Muscle of leg (tissue), 11 donors: Measurements from ENCODE around the gene COP1. TPM values are rescaled to one million over a fixed set of nuclear protein-coding genes. Genes with fewer than 3 reads are reported as not detected.
A peak's percentile ranks its signal among the peaks of the same experiment; 100 is the strongest.

Experiments used
- DNase-seq: peaks from one replicate; pipeline ENCODE4 v3.0.0; 2013
- H3K27ac ChIP-seq: one replicate; pipeline ENCODE4 v1.5.1; 2013; ENCODE audit warnings: mild to moderate bottlenecking, low read length, control low read depth
- H3K27me3 ChIP-seq: one replicate; pipeline ENCODE4 v1.6.1; 2013; ENCODE audit warnings: low read length; ENCODE audit not compliant: control insufficient read depth, insufficient read depth
- H3K36me3 ChIP-seq: one replicate; pipeline ENCODE4 v1.6.1; 2013; ENCODE audit warnings: low read length; ENCODE audit not compliant: control insufficient read depth, insufficient read depth
- H3K4me1 ChIP-seq: one replicate; pipeline ENCODE4 v1.6.1; 2013; ENCODE audit warnings: low read length; ENCODE audit not compliant: control insufficient read depth, insufficient read depth
- H3K4me3 ChIP-seq: one replicate; pipeline ENCODE4 v1.5.1; 2013; ENCODE audit warnings: low read length, control low read depth
- H3K9me3 ChIP-seq: replicated peaks from 2 replicates; pipeline ENCODE4 v1.6.1; 2013; ENCODE audit warnings: low read depth, low read length; ENCODE audit not compliant: control insufficient read depth
- WGBS: methylation state at CpG from one replicate; pipeline ENCODE4 v1.1.5; 2013; ENCODE audit warnings: missing lambda C conversion rate; ENCODE audit not compliant: insufficient coverage; 5-methylcytosine and 5-hydroxymethylcytosine counted together
- polyA plus RNA-seq, 8 donors: library from polyadenylated mRNA; unstranded; fragments of 120-200 nt; gene quantifications; one replicate each; pipeline versions ENCODE4 v1.2.1 to v1.2.3, GENCODE V29; 2013; ENCODE audit warnings: inconsistent platforms in 1 of 8, low replicate concordance in 1 of 8; ENCODE audit not compliant: insufficient read length in 8 of 8, insufficient read depth in 1 of 8
- total RNA-seq: library from RNA; stranded (reverse); fragments of 120-200 nt; gene quantifications from one replicate; pipeline ENCODE4 v1.2.4, GENCODE V29; 2013

COP1 gene
- total and polyA plus RNA-seq, 9 donors: 32.8 to 41.9 (median 35.5) TPM

- Histone ChIP-seq H3K4me1 (no peaks in the 10 kb centered on the region), H3K27ac (no peak overlapping the region), H3K27me3 (no peaks in the 10 kb centered on the region), H3K4me3 (no peak overlapping the region), H3K36me3 (no peaks in the 10 kb centered on the region), H3K9me3 (no peaks in the 10 kb centered on the region)
- no CpG with 5 or more reads among the region's 3 CpGs for WGBS
- no peak for DNase-seq
Measured at GRCh38 chr1:176056312-176056711, 150.8 kb downstream of the COP1 start.

GRCh38 chr1:176055398-176055797 is 151.7 kb downstream of the COP1 start:
- H3K27me3 ChIP-seq: no peaks in the 10 kb centered on the region
- no peak overlapping the region for H3K4me3 ChIP-seq
- WGBS: no CpG with 5 or more reads among the region's 1 CpG
- no peak overlapping the region for H3K27ac ChIP-seq
- no peaks in the 10 kb centered on the region for H3K9me3 ChIP-seq
- no peak for DNase-seq
- H3K36me3 ChIP-seq: no peaks in the 10 kb centered on the region
- H3K4me1 ChIP-seq: no peaks in the 10 kb centered on the region

- WGBS: 80% methylated on average over 1 of the region's 4 CpGs
Measured at GRCh38 chr1:176051902-176052518, 155.1 kb downstream of the COP1 start.

GRCh38 chr1:176051402-176051801 is 155.7 kb downstream of the COP1 start:
- WGBS: 100% methylated on average over 1 of the region's 3 CpGs
- DNase-seq: no peak
- Histone ChIP-seq H3K4me1 (no peaks in the 10 kb centered on the region), H3K4me3 (no peak overlapping the region), H3K36me3 (no peaks in the 10 kb centered on the region), H3K27ac (no peak overlapping the region), H3K9me3 (no peaks in the 10 kb centered on the region), H3K27me3 (no peaks in the 10 kb centered on the region)

More at GRCh38 chr1:176051902-176052518, 155.1 kb downstream of the COP1 start:
- Histone ChIP-seq H3K9me3 (no peaks in the 10 kb centered on the region), H3K4me1 (no peaks in the 10 kb centered on the region), H3K4me3 (no peak overlapping the region), H3K36me3 (no peaks in the 10 kb centered on the region), H3K27me3 (no peaks in the 10 kb centered on the region), H3K27ac (no peak overlapping the region)
- no peak for DNase-seq

GRCh38 chr1:176049582-176049981 is 157.5 kb downstream of the COP1 start:
- H3K4me3 ChIP-seq: no peak overlapping the region
- no peak overlapping the region for H3K27ac ChIP-seq
- H3K9me3 ChIP-seq: no peaks in the 10 kb centered on the region
- no peaks in the 10 kb centered on the region for H3K27me3 ChIP-seq
- no peaks in the 10 kb centered on the region for H3K36me3 ChIP-seq
- DNase-seq: no peak
- H3K4me1 ChIP-seq: no peaks in the 10 kb centered on the region

GRCh38 chr1:176046926-176047325 is 160.2 kb downstream of the COP1 start:
- DNase-seq: no peak
- H3K27me3 ChIP-seq: no peaks in the 10 kb centered on the region
- H3K27ac ChIP-seq: no peak overlapping the region
- H3K36me3 ChIP-seq: peaks cover 6% of the 10 kb centered on the region
- H3K4me1 ChIP-seq: no peaks in the 10 kb centered on the region
- WGBS: no CpG with 5 or more reads among the region's 3 CpGs
- H3K9me3 ChIP-seq: no peaks in the 10 kb centered on the region
- no peak overlapping the region for H3K4me3 ChIP-seq

- H3K36me3 ChIP-seq: peaks cover 18% of the 10 kb centered on the region
- H3K4me3 ChIP-seq: no peak overlapping the region
- no peaks in the 10 kb centered on the region for H3K9me3 ChIP-seq
- no peaks in the 10 kb centered on the region for H3K27me3 ChIP-seq
- no peak overlapping the region for H3K27ac ChIP-seq
- H3K4me1 ChIP-seq: no peaks in the 10 kb centered on the region
- DNase-seq: no peak
Measured at GRCh38 chr1:176043537-176043936, 163.5 kb downstream of the COP1 start.

- DNase-seq: peak; percentile 65
Measured at GRCh38 chr1:176033881-176034280, 173.2 kb downstream of the COP1 start.

GRCh38 chr1:176033474-176033873 is 173.6 kb downstream of the COP1 start:
- Histone ChIP-seq H3K9me3 (no peaks in the 10 kb centered on the region), H3K27ac (no peak overlapping the region), H3K36me3 (peaks cover 3% of the 10 kb centered on the region), H3K27me3 (no peaks in the 10 kb centered on the region), H3K4me3 (no peak overlapping the region), H3K4me1 (no peaks in the 10 kb centered on the region)
- no CpG with 5 or more reads among the region's 1 CpG for WGBS
- DNase-seq: no peak

More at GRCh38 chr1:176033881-176034280, 173.2 kb downstream of the COP1 start:
- Histone ChIP-seq H3K4me3 (no peak overlapping the region), H3K9me3 (no peaks in the 10 kb centered on the region), H3K27me3 (no peaks in the 10 kb centered on the region), H3K27ac (no peak overlapping the region), H3K4me1 (no peaks in the 10 kb centered on the region), H3K36me3 (peaks cover 3% of the 10 kb centered on the region)
- WGBS: no CpG with 5 or more reads among the region's 2 CpGs

- Histone ChIP-seq H3K4me1 (no peaks in the 10 kb centered on the region), H3K4me3 (no peak overlapping the region), H3K27ac (no peak overlapping the region), H3K27me3 (no peaks in the 10 kb centered on the region), H3K9me3 (no peaks in the 10 kb centered on the region), H3K36me3 (peaks cover 3% of the 10 kb centered on the region)
- no CpG with 5 or more reads among the region's 2 CpGs for WGBS
- no peak for DNase-seq
Measured at GRCh38 chr1:176032040-176032645, 174.9 kb downstream of the COP1 start.

GRCh38 chr1:176029609-176030008 is 177.5 kb downstream of the COP1 start:
- H3K9me3 ChIP-seq: no peaks in the 10 kb centered on the region
- WGBS: no CpG with 5 or more reads among the region's 2 CpGs
- H3K36me3 ChIP-seq: peaks cover 3% of the 10 kb centered on the region
- H3K27ac ChIP-seq: no peak overlapping the region
- no peak for DNase-seq
- H3K27me3 ChIP-seq: no peaks in the 10 kb centered on the region
- no peaks in the 10 kb centered on the region for H3K4me1 ChIP-seq
- no peak overlapping the region for H3K4me3 ChIP-seq
